ENCODE results near the gene KCNJ16. TPM values are rescaled to one million over a fixed set of nuclear protein-coding genes. Genes with fewer than 3 reads are reported as not detected.

Gene KCNJ16
- polyA plus RNA-seq, 4 donors, result 0.07 to 11.0 (median 0.52) TPM

- peak overlapping the region; percentile 26 to 71 (median 47) for H3K4me3 ChIP-seq (ENCODE audit: low read depth in 1 of 3, low read length in 3 of 3)
- WGBS, 3 donors, result 1 to 2% (median 2%) methylated on average over 45 of the region's 45 CpGs
- H3K27ac ChIP-seq (ENCODE audit: low read depth in 1 of 3, low read length in 2 of 3), result peak overlapping the region; percentile 34 to 82 (median 67)
- FAIRE-seq (no peak), DNase-seq (peak; percentile 65 to 75)
- no peaks in the 10 kb centered on the region for H3K36me3 ChIP-seq (ENCODE audit: control insufficient read depth in 3 of 3, insufficient read depth in 2 of 3, low read depth in 1 of 3, low read length in 3 of 3)
- peaks cover 0 to 4% (median 0%) of the 10 kb centered on the region in 3 donors for H3K4me1 ChIP-seq (ENCODE audit: control insufficient read depth in 3 of 3, insufficient read depth in 2 of 3, low read depth in 1 of 3, low read length in 2 of 3)
- H3K9me3 ChIP-seq (ENCODE audit: control insufficient read depth in 2 of 2, insufficient read depth in 1 of 2, low read depth in 1 of 2, low read length in 1 of 2), result no peaks in the 10 kb centered on the region
- H3K27me3 ChIP-seq (ENCODE audit: control insufficient read depth in 3 of 3, insufficient read depth in 3 of 3, low read length in 3 of 3), result peaks cover 0 to 39% (median 0%) of the 10 kb centered on the region in 3 donors
These were observed 93.3 kb downstream of the KCNJ16 start for GRCh38 chr17:70168044-70168976.

- no peaks in the 10 kb centered on the region for H3K9me3 ChIP-seq (ENCODE audit: control insufficient read depth in 2 of 2, insufficient read depth in 1 of 2, low read depth in 1 of 2, low read length in 1 of 2)
- no peaks in the 10 kb centered on the region for H3K36me3 ChIP-seq (ENCODE audit: control insufficient read depth in 3 of 3, insufficient read depth in 2 of 3, low read depth in 1 of 3, low read length in 3 of 3)
- peak within 1 kb of the TSS; percentile 34 to 82 (median 67) for H3K27ac ChIP-seq (ENCODE audit: low read depth in 1 of 3, low read length in 2 of 3)
- WGBS, 3 donors, result 0 to 1% (median 0%) methylated on average over 48 to 67 of the region's 67 CpGs
- peaks cover 0 to 4% (median 0%) of the 10 kb centered on the region in 3 donors for H3K4me1 ChIP-seq (ENCODE audit: control insufficient read depth in 3 of 3, insufficient read depth in 2 of 3, low read depth in 1 of 3, low read length in 2 of 3)
- DNase-seq, result peak; percentile 87 to 90
- H3K4me3 ChIP-seq (ENCODE audit: low read depth in 1 of 3, low read length in 3 of 3), result peak within 1 kb of the TSS; percentile 56 to 71 (median 56)
- no peak for FAIRE-seq
- peaks cover 0 to 39% (median 0%) of the 10 kb centered on the region in 3 donors for H3K27me3 ChIP-seq (ENCODE audit: control insufficient read depth in 3 of 3, insufficient read depth in 3 of 3, low read length in 3 of 3)
These were observed 94.1 kb downstream of the KCNJ16 start, which contains the start of gene KCNJ2 for GRCh38 chr17:70168977-70169708. TSS of gene KCNJ2 (plus strand) at chr17:70169532. CDS start at chr17:70175040, 5,508 bp downstream.

GRCh38 chr17:70169709-70170597, 94.9 kb downstream of the KCNJ16 start:
- WGBS, 3 donors, result 3 to 8% (median 7%) methylated on average over 24 of the region's 24 CpGs
- FAIRE-seq, result no peak
- Histone ChIP-seq H3K4me1 (ENCODE audit: control insufficient read depth in 3 of 3, insufficient read depth in 2 of 3, low read depth in 1 of 3, low read length in 2 of 3) (peaks cover 0 to 4% (median 0%) of the 10 kb centered on the region in 3 donors), H3K27me3 (ENCODE audit: control insufficient read depth in 3 of 3, insufficient read depth in 3 of 3, low read length in 3 of 3) (peaks cover 0 to 39% (median 0%) of the 10 kb centered on the region in 3 donors), H3K9me3 (ENCODE audit: control insufficient read depth in 2 of 2, insufficient read depth in 1 of 2, low read depth in 1 of 2, low read length in 1 of 2) (no peaks in the 10 kb centered on the region), H3K36me3 (ENCODE audit: control insufficient read depth in 3 of 3, insufficient read depth in 2 of 3, low read depth in 1 of 3, low read length in 3 of 3) (no peaks in the 10 kb centered on the region), H3K27ac (ENCODE audit: low read depth in 1 of 3, low read length in 2 of 3) (peak overlapping the region in 1 of 3 donors; percentile 52), H3K4me3 (ENCODE audit: low read depth in 1 of 3, low read length in 3 of 3) (peak overlapping the region; percentile 56 to 71 (median 56))
- DNase-seq, result no peak

- DNase-seq (no peak), FAIRE-seq (no peak)
- Histone ChIP-seq H3K27ac (ENCODE audit: low read depth in 1 of 3, low read length in 2 of 3) (no peak overlapping the region), H3K36me3 (ENCODE audit: control insufficient read depth in 3 of 3, insufficient read depth in 2 of 3, low read depth in 1 of 3, low read length in 3 of 3) (no peaks in the 10 kb centered on the region), H3K4me1 (ENCODE audit: control insufficient read depth in 3 of 3, insufficient read depth in 2 of 3, low read depth in 1 of 3, low read length in 2 of 3) (peaks cover 0 to 4% (median 0%) of the 10 kb centered on the region in 3 donors), H3K9me3 (ENCODE audit: control insufficient read depth in 2 of 2, insufficient read depth in 1 of 2, low read depth in 1 of 2, low read length in 1 of 2) (no peaks in the 10 kb centered on the region), H3K27me3 (ENCODE audit: control insufficient read depth in 3 of 3, insufficient read depth in 3 of 3, low read length in 3 of 3) (peaks cover 0 to 39% (median 0%) of the 10 kb centered on the region in 3 donors), H3K4me3 (ENCODE audit: low read depth in 1 of 3, low read length in 3 of 3) (no peak overlapping the region)
- 17 to 26% (median 20%) methylated on average over 5 of the region's 5 CpGs for WGBS, 3 donors
These were observed 96.1 kb downstream of the KCNJ16 start for GRCh38 chr17:70171159-70171558.

- WGBS, 3 donors, result 60 to 69% (median 61%) methylated on average over 2 of the region's 2 CpGs
- Histone ChIP-seq H3K4me1 (ENCODE audit: control insufficient read depth in 3 of 3, insufficient read depth in 2 of 3, low read depth in 1 of 3, low read length in 2 of 3) (peaks cover 0 to 4% (median 0%) of the 10 kb centered on the region in 3 donors), H3K4me3 (ENCODE audit: low read depth in 1 of 3, low read length in 3 of 3) (no peak overlapping the region), H3K27ac (ENCODE audit: low read depth in 1 of 3, low read length in 2 of 3) (no peak overlapping the region), H3K36me3 (ENCODE audit: control insufficient read depth in 3 of 3, insufficient read depth in 2 of 3, low read depth in 1 of 3, low read length in 3 of 3) (no peaks in the 10 kb centered on the region), H3K27me3 (ENCODE audit: control insufficient read depth in 3 of 3, insufficient read depth in 3 of 3, low read length in 3 of 3) (peaks cover 0 to 35% (median 0%) of the 10 kb centered on the region in 3 donors), H3K9me3 (ENCODE audit: control insufficient read depth in 2 of 2, insufficient read depth in 1 of 2, low read depth in 1 of 2, low read length in 1 of 2) (no peaks in the 10 kb centered on the region)
- DNase-seq (no peak), FAIRE-seq (no peak)
These were observed 97.4 kb downstream of the KCNJ16 start for GRCh38 chr17:70172449-70172848.

GRCh38 chr17:70172923-70173322, 97.9 kb downstream of the KCNJ16 start:
- Histone ChIP-seq H3K27ac (ENCODE audit: low read depth in 1 of 3, low read length in 2 of 3) (no peak overlapping the region), H3K9me3 (ENCODE audit: control insufficient read depth in 2 of 2, insufficient read depth in 1 of 2, low read depth in 1 of 2, low read length in 1 of 2) (no peaks in the 10 kb centered on the region), H3K4me3 (ENCODE audit: low read depth in 1 of 3, low read length in 3 of 3) (no peak overlapping the region), H3K27me3 (ENCODE audit: control insufficient read depth in 3 of 3, insufficient read depth in 3 of 3, low read length in 3 of 3) (peaks cover 0 to 31% (median 0%) of the 10 kb centered on the region in 3 donors), H3K4me1 (ENCODE audit: control insufficient read depth in 3 of 3, insufficient read depth in 2 of 3, low read depth in 1 of 3, low read length in 2 of 3) (peaks cover 0 to 4% (median 0%) of the 10 kb centered on the region in 3 donors), H3K36me3 (ENCODE audit: control insufficient read depth in 3 of 3, insufficient read depth in 2 of 3, low read depth in 1 of 3, low read length in 3 of 3) (no peaks in the 10 kb centered on the region)
- 24 to 71% (median 54%) methylated on average over 2 of the region's 2 CpGs for WGBS, 3 donors
- no peak for DNase-seq
- FAIRE-seq, result no peak

- H3K4me3 ChIP-seq (ENCODE audit: low read depth in 1 of 3, low read length in 3 of 3), result no peak overlapping the region
- FAIRE-seq (no peak), DNase-seq (peak in 1 of 2 donors; percentile 51)
- peaks cover 0 to 4% (median 0%) of the 10 kb centered on the region in 3 donors for H3K4me1 ChIP-seq (ENCODE audit: control insufficient read depth in 3 of 3, insufficient read depth in 2 of 3, low read depth in 1 of 3, low read length in 2 of 3)
- no peaks in the 10 kb centered on the region for H3K9me3 ChIP-seq (ENCODE audit: control insufficient read depth in 2 of 2, insufficient read depth in 1 of 2, low read depth in 1 of 2, low read length in 1 of 2)
- no peak overlapping the region for H3K27ac ChIP-seq (ENCODE audit: low read depth in 1 of 3, low read length in 2 of 3)
- peaks cover 0 to 23% (median 0%) of the 10 kb centered on the region in 3 donors for H3K27me3 ChIP-seq (ENCODE audit: control insufficient read depth in 3 of 3, insufficient read depth in 3 of 3, low read length in 3 of 3)
- WGBS, 3 donors, result 12 to 46% (median 29%) methylated on average over 4 of the region's 4 CpGs
- no peaks in the 10 kb centered on the region for H3K36me3 ChIP-seq (ENCODE audit: control insufficient read depth in 3 of 3, insufficient read depth in 2 of 3, low read depth in 1 of 3, low read length in 3 of 3)
These were observed 98.7 kb downstream of the KCNJ16 start for GRCh38 chr17:70173681-70174080.
